GM21717 (cell line): Measurements from ENCODE around the gene ZNF814.
"Not testable (repeated sequence)": the region's sequence is repeated elsewhere in the genome, so short reads cannot be mapped to it uniquely, and the experiment has no call there.

ENCODE experiments used
- ATAC-seq: cut with Tn5 transposase; IDR thresholded peaks from one replicate; pipeline ENCODE4 v1.9.1; 2021; ENCODE audit warnings: mild to moderate bottlenecking, moderate library complexity; ENCODE audit not compliant: unreplicated experiment

The ZNF814 gene

GRCh38 chr19:57819475-57820148, 69.2 kb downstream of the ZNF814 start:
- peak; percentile 88 for ATAC-seq

- no peak for ATAC-seq
These were observed 70.5 kb downstream of the ZNF814 start for GRCh38 chr19:57818378-57818777.

- ATAC-seq: no peak
These were observed 70.9 kb downstream of the ZNF814 start for GRCh38 chr19:57817976-57818375.

GRCh38 chr19:57816652-57817051, 72.2 kb downstream of the ZNF814 start:
- ATAC-seq: no peak

GRCh38 chr19:57815247-57816075, 73.4 kb downstream of the ZNF814 start:
- ATAC-seq: no peak

- ATAC-seq: peak; percentile 66
These were observed 74.2 kb downstream of the ZNF814 start, which contains the start of gene ZNF552 for GRCh38 chr19:57814505-57815246. ZNF552 (minus strand) TSS chr19:57814913; CDS start chr19:57814743, 170 bp downstream.

- no peak for ATAC-seq
These were observed 74.8 kb downstream of the ZNF814 start for GRCh38 chr19:57813919-57814504.

GRCh38 chr19:57812975-57813820, 75.6 kb downstream of the ZNF814 start:
- not testable (repeated sequence) for ATAC-seq

- ATAC-seq: peak; percentile 43
These were observed 76.6 kb downstream of the ZNF814 start for GRCh38 chr19:57812226-57812625.

DNA sequence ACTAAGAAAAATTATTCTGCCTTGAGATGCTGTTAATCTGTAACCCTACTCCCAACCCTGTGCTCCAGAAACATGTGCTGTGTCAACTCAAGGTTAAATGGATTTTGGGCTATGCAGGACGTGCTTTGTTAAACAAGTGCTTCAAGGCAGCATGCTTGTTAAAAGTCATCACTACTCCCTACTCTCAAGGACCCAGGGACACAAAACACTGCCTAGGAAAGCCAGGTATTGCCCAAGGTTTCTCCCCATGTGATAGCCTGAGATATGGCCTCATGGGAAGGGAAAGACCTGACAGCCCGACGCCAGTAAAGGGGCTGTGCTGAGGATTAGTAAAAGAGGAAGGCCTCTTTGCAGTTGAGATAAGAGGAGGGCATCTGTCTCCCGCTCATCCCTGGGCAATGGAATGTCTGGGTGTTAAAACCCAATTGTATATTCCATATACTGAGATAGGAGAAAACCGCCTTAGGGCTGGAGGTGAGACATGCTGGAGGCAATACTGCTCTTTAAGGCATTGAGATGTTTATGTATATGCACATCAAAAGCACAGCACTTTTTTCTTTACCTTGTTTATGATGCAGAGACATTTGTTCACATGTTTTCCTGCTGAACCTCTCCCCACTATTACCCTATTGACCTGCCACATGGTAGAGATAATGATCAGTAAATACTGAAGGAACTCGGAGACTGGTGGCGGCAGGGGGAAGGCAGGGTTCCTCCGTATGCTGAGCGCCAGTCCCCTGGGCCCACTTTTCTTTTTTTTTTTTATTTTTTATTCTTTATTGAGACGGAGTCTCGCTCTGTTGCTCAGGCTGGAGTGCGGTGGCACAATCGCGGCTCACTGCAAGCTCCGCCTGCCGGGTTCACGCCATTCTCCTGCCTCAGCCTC, 78.2 kb downstream of the ZNF814 start:
- ATAC-seq: not testable (repeated sequence)

GRCh38 chr19:57807541-57807940, 81.3 kb downstream of the ZNF814 start:
- no peak for ATAC-seq

GRCh38 chr19:57803594-57804325, 85.1 kb downstream of the ZNF814 start:
- ATAC-seq: no peak

GRCh38 chr19:57803265-57803593, 85.6 kb downstream of the ZNF814 start:
- no peak for ATAC-seq

DNA sequence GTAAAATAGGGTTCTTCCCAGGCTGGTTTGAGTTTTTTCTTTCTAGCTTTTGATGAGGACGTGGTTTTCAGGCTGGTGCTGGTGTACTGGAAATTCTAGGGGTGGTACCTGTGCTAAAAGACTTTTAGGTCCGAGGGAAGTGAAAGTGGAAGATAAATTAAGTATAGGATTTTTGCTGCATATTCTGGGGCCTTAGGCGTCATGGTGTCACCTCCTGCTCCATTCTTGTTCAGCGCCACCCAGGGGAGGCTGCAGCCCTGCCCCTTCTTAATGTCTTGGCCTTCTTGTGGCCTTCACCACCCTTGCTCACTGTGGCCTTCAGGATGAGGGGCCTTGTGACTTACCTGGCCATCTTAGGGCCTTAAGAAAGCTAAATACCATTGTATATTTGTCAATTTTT, 86.6 kb downstream of the ZNF814 start:
- no peak for ATAC-seq

DNA sequence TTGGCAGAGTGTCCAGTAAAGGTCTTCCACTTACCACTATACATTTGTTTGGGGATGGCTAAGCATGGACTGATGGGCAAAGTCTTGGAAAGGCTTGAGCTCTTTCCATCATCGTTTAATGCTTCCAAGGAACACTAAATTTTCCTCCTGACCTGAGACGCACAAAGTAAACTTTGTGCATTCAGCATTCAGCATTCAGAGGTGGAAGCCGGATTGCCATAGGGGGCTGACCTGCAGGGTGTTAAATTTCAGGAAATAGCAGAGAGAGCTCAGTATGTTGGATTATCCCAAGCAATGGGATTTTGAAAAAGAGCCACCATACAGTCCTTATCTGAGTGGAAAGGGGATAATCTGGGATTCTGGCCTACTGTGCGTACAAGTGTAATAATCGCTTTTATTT, 88.1 kb downstream of the ZNF814 start:
- ATAC-seq: no peak
